IMR-90 (cell line): ENCODE measurements around the gene CMTR1. TPM values are rescaled to one million over a fixed set of nuclear protein-coding genes. Genes with fewer than 3 reads are reported as not detected.

Source experiments
- ATAC-seq: fragments of 200-7000 bp; cut with Tn5 transposase; 2 replicates; pipeline ENCODE4 v1.9.1; 2020; ENCODE audit warnings: low read depth, mild to moderate bottlenecking, moderate library complexity
- BruUV-seq: library from RNA; stranded (reverse); fragments of 400-500 nt; replicated peaks from 2 replicates; lab custom pipeline; 2021; lab: Mats Ljungman, UMichigan
- CTCF ChIA-PET: fragments of 300-600 bp; formaldehyde crosslinking; extraction: SDS; loops from one replicate; lab custom pipeline; 2021; ENCODE audit warnings: antibody characterized with exemption; lab: Yijun Ruan, JAX
- POLR2A ChIA-PET: fragments of 300-600 bp; sonication (Branson Sonifier 250); formaldehyde crosslinking; loops from one replicate; lab custom pipeline; 2022; ENCODE audit warnings: antibody characterized with exemption; ENCODE audit not compliant: unreplicated experiment; lab: Charles Lee
- DNase-seq: peaks from one replicate; pipeline ENCODE4 v3.0.0; 2013
- H2AFZ ChIP-seq: replicated peaks from 2 replicates; pipeline ENCODE3; 2013; ENCODE audit warnings: low read length, mild to moderate bottlenecking; ENCODE audit not compliant: poor library complexity
- H2AK5ac ChIP-seq: 2 replicates; pipeline ENCODE4 v1.6.1; 2013; ENCODE audit warnings: low read depth, low read length, inconsistent platforms
- H2AK9ac ChIP-seq: replicated peaks from 2 replicates; pipeline ENCODE3; 2013; ENCODE audit warnings: mild to moderate bottlenecking, low read depth, low read length, moderate library complexity; ENCODE audit not compliant: poor library complexity
- H2BK120ac ChIP-seq: 2 replicates; pipeline ENCODE4 v1.6.1; 2013; ENCODE audit warnings: low read depth, low read length, inconsistent platforms
- H2BK15ac ChIP-seq: 3 replicates; pipeline ENCODE4 v1.6.1; 2013; ENCODE audit warnings: low read depth, low read length, inconsistent platforms
- H2BK20ac ChIP-seq: 2 replicates; pipeline ENCODE4 v1.6.1; 2013; ENCODE audit warnings: low read depth, mild to moderate bottlenecking, inconsistent platforms, low read length, moderate library complexity
- H2BK5ac ChIP-seq: 2 replicates; pipeline ENCODE4 v1.6.1; 2013; ENCODE audit warnings: mild to moderate bottlenecking, low read depth, low read length, inconsistent platforms; ENCODE audit not compliant: poor library complexity, severe bottlenecking
- H3K14ac ChIP-seq: replicated peaks from 2 replicates; pipeline ENCODE4 v1.6.1; 2013; ENCODE audit warnings: low read depth, low read length, inconsistent platforms
- H3K18ac ChIP-seq: 2 replicates; pipeline ENCODE4 v1.6.1; 2013; ENCODE audit warnings: low read depth, low read length, control low read depth
- H3K23ac ChIP-seq: 2 replicates; pipeline ENCODE4 v1.6.1; 2013; ENCODE audit warnings: low read depth, low read length, inconsistent platforms
- H3K27ac ChIP-seq: 2 replicates; pipeline ENCODE4 v1.5.1; 2013; ENCODE audit warnings: mild to moderate bottlenecking, control low read depth, low read length; ENCODE audit not compliant: insufficient read depth
- H3K27me3 ChIP-seq: 2 replicates; pipeline ENCODE4 v1.6.1; 2013; ENCODE audit warnings: low read length; ENCODE audit not compliant: control insufficient read depth, insufficient read depth
- H3K36me3 ChIP-seq: 2 replicates; pipeline ENCODE4 v1.6.1; 2013; ENCODE audit warnings: low read length, mixed read lengths; ENCODE audit not compliant: control insufficient read depth, insufficient read depth
- H3K4ac ChIP-seq: 2 replicates; pipeline ENCODE4 v1.6.1; 2013; ENCODE audit warnings: low read depth, low read length, inconsistent platforms
- H3K4me1 ChIP-seq: 2 replicates; pipeline ENCODE4 v1.6.1; 2013; ENCODE audit warnings: low read length, mixed read lengths; ENCODE audit not compliant: control insufficient read depth, insufficient read depth
- H3K4me2 ChIP-seq: 2 replicates; pipeline ENCODE4 v1.6.1; 2013; ENCODE audit warnings: low read depth, mild to moderate bottlenecking, control low read depth, low read length, moderate library complexity
- H3K4me3 ChIP-seq: 2 replicates; pipeline ENCODE4 v1.5.1; 2013; ENCODE audit warnings: low read depth, mild to moderate bottlenecking, control low read depth, low read length, moderate library complexity; ENCODE audit not compliant: insufficient read depth
- H3K56ac ChIP-seq: 2 replicates; pipeline ENCODE4 v1.6.1; 2013; ENCODE audit warnings: low read length, inconsistent platforms; ENCODE audit not compliant: insufficient read depth; ENCODE audit errors: extremely low read depth
- H3K79me1 ChIP-seq, 2 experiments: 2 replicates each; pipeline ENCODE4 v1.6.1; 2013; ENCODE audit warnings: low read length in 2 of 2, inconsistent platforms in 1 of 2, low read depth in 1 of 2
- H3K9ac ChIP-seq: 2 replicates; pipeline ENCODE4 v1.6.1; 2013; ENCODE audit warnings: low read depth, low read length, control low read depth
- H3K9me1 ChIP-seq: 2 replicates; pipeline ENCODE4 v1.6.1; 2013; ENCODE audit warnings: low read length, inconsistent platforms; ENCODE audit not compliant: insufficient read depth
- H3K9me3 ChIP-seq: 2 replicates; pipeline ENCODE4 v1.6.1; 2013; ENCODE audit warnings: low read length; ENCODE audit not compliant: control insufficient read depth, insufficient read depth
- H4K20me1 ChIP-seq: 2 replicates; pipeline ENCODE4 v1.6.1; 2013; ENCODE audit warnings: low read length, inconsistent platforms; ENCODE audit not compliant: insufficient read depth
- H4K5ac ChIP-seq: 2 replicates; pipeline ENCODE4 v1.6.1; 2013; ENCODE audit warnings: mild to moderate bottlenecking, low read depth, low read length, control low read depth
- H4K8ac ChIP-seq, 2 experiments: 2 replicates each; pipeline ENCODE4 v1.6.1; 2013; ENCODE audit warnings: low read depth in 2 of 2, low read length in 2 of 2, control low read depth in 1 of 2, inconsistent platforms in 1 of 2
- H4K91ac ChIP-seq: 2 replicates; pipeline ENCODE4 v1.6.1; 2013; ENCODE audit warnings: low read depth, low read length, inconsistent platforms; ENCODE audit not compliant: insufficient read depth
- BHLHE40 ChIP-seq: fragments of 150-350 bp; IDR thresholded peaks from 2 replicates; pipeline ENCODE4 v1.6.1; 2016; ENCODE audit warnings: mild to moderate bottlenecking, low read depth, low read length
- CEBPB ChIP-seq: IDR thresholded peaks from 2 replicates; pipeline ENCODE4 v1.6.1; 2012; ENCODE audit warnings: low read depth, low read length, improper control_type of control experiment
- CHD1 ChIP-seq: IDR thresholded peaks from 2 replicates; pipeline ENCODE4 v1.6.1; 2012; ENCODE audit warnings: low read depth, low read length, improper control_type of control experiment
- CTCF ChIP-seq: conservative IDR thresholded peaks from 2 replicates; pipeline ENCODE4 v1.5.1; 2012; ENCODE audit warnings: mild to moderate bottlenecking, low read depth, low read length, improper control_type of control experiment
- FOS ChIP-seq: fragments of 150-350 bp; IDR thresholded peaks from 2 replicates; pipeline ENCODE4 v1.6.1; 2016; ENCODE audit warnings: low read depth, low read length
- MAFK ChIP-seq: IDR thresholded peaks from 2 replicates; pipeline ENCODE4 v1.6.1; 2012; ENCODE audit warnings: low read depth, low read length, improper control_type of control experiment
- MXI1 ChIP-seq: IDR thresholded peaks from 2 replicates; pipeline ENCODE4 v1.6.1; 2012; ENCODE audit warnings: low read depth, mild to moderate bottlenecking, low read length, moderate library complexity, borderline replicate concordance
- NFE2L2 ChIP-seq: fragments of 150-350 bp; IDR thresholded peaks from 2 replicates; pipeline ENCODE4 v1.6.1; 2016; ENCODE audit warnings: low read depth, mild to moderate bottlenecking, low read length
- POLR2A ChIP-seq: IDR thresholded peaks from 2 replicates; pipeline ENCODE4 v1.6.1; 2012; ENCODE audit warnings: mild to moderate bottlenecking, low read depth, low read length
- SMC3 ChIP-seq: fragments of 150-350 bp; IDR thresholded peaks from 2 replicates; pipeline ENCODE4 v1.6.1; 2016; ENCODE audit warnings: low read depth, mild to moderate bottlenecking, antibody characterized with exemption, low read length, moderate library complexity
- USF2 ChIP-seq: fragments of 150-350 bp; IDR thresholded peaks from 2 replicates; pipeline ENCODE4 v1.6.1; 2017; ENCODE audit warnings: mild to moderate bottlenecking, antibody characterized with exemption, low read length, low read depth
- WGBS, 2 experiments: methylation state at CpG; one replicate each; pipeline versions ENCODE4 v1.1.5 to v1.1.7; 2013; ENCODE audit warnings: missing lambda C conversion rate in 2 of 2; ENCODE audit not compliant: insufficient read length in 1 of 2; ENCODE audit errors: extremely low coverage in 2 of 2; 5-methylcytosine and 5-hydroxymethylcytosine counted together
- dilution Hi-C: fragments of 300-500 bp; cut with HindIII; formaldehyde crosslinking; loops from one replicate; pipeline ENCODE4 v1.14.3; 2018; ENCODE audit warnings: low sequenced_read_pairs; ENCODE audit not compliant: unreplicated experiment
- in situ Hi-C: fragments of 300-500 bp; cut with MboI; formaldehyde crosslinking; loops from 3 replicates; pipeline ENCODE4 v1.14.3; 2019; ENCODE audit warnings: low sequenced_read_pairs, inconsistent platforms, mixed read lengths
- intact Hi-C: fragments of 100-400 bp; cut with micrococcal nuclease; formaldehyde crosslinking; loops from 2 replicates; pipeline ENCODE4 v1.10.0; 2022
- polyA plus RNA-seq, 3 experiments: library from polyadenylated mRNA; depleted of rRNA; stranded (reverse); fragments of >200 nt; gene quantifications; 2 replicates each; pipeline ENCODE4 v1.2.3, GENCODE V29; 2012; ENCODE audit warnings: low replicate concordance in 1 of 3
- total RNA-seq: library from RNA; depleted of rRNA; stranded (reverse); fragments of >200 nt; gene quantifications from 2 replicates; pipeline ENCODE4 v1.2.3, GENCODE V29; 2012

Gene CMTR1
- total and polyA plus RNA-seq, 2 of the 4 experiments (the other 2 are of a cell fraction): 22.6 to 30.1 TPM

- peaks cover 4% of the 10 kb centered on the region; the same call in 1 of the 2 replicates for H4K20me1 ChIP-seq
- H2BK15ac ChIP-seq: no peak overlapping the region
- no peak overlapping the region for H2AK9ac ChIP-seq
- H2AFZ ChIP-seq: no peak overlapping the region
- no peak overlapping the region for H3K18ac ChIP-seq
- peaks cover 2% of the 10 kb centered on the region; the same call in 1 of the 2 replicates for H3K9me1 ChIP-seq
- no peak overlapping the region for H4K5ac ChIP-seq
- intact Hi-C loops: no loop called here
- H3K36me3 ChIP-seq: peaks cover 20% of the 10 kb centered on the region
- H2BK120ac ChIP-seq: no peak overlapping the region
- H3K4me1 ChIP-seq: no peaks in the 10 kb centered on the region
- no peaks in the 10 kb centered on the region for H3K27me3 ChIP-seq
- 100% methylated on average over 1 of the region's 4 CpGs; no CpG with 5 or more reads in 1 of the 2 experiments for WGBS, 2 experiments
- BruUV-seq: no TSS peak
- no peak overlapping the region for H3K4me2 ChIP-seq
- no peak overlapping the region for H3K56ac ChIP-seq
- ATAC-seq: no peak
- no peak overlapping the region for H3K4ac ChIP-seq
- H3K4me3 ChIP-seq: no peak overlapping the region
- no peak overlapping the region for H2AK5ac ChIP-seq
- no peak overlapping the region for H4K8ac ChIP-seq
- in situ Hi-C loops: no loop called here
- no peak overlapping the region for H2BK5ac ChIP-seq
- no peak overlapping the region for H3K14ac ChIP-seq
- no peak overlapping the region for H4K91ac ChIP-seq
- H3K9ac ChIP-seq: no peak overlapping the region
- no peak overlapping the region for H3K27ac ChIP-seq
- TF ChIP-seq MXI1 (no peak), SMC3 (no peak), FOS (no peak), CTCF (no peak), POLR2A (no peak), NFE2L2 (no peak), CHD1 (no peak), BHLHE40 (no peak), MAFK (no peak), CEBPB (no peak), USF2 (no peak)
- H2BK20ac ChIP-seq: no peak overlapping the region
- CTCF ChIA-PET: no interaction called here
- dilution Hi-C loops: no loop called here
- no peak for DNase-seq
- POLR2A ChIA-PET: no interaction called here
- H3K23ac ChIP-seq: no peak overlapping the region
- peaks cover 33 to 34% of the 10 kb centered on the region in 2 experiments for H3K79me1 ChIP-seq
- no peaks in the 10 kb centered on the region for H3K9me3 ChIP-seq
These were observed 9.6 kb downstream of the CMTR1 start for GRCh38 chr6:37442416-37443215.
